Sigmoid colon (tissue), 7 donors: ENCODE data around the gene AP2A1. TPM values are rescaled to one million over a fixed set of nuclear protein-coding genes. Genes with fewer than 3 reads are reported as not detected.

ENCODE experiments used
- DNase-seq: peaks from one replicate; pipeline ENCODE4 v3.0.0-alpha.2; 2019
- H3K27ac ChIP-seq, 4 donors: fragments of 200-600 bp; sonication (generic); one replicate each; pipeline ENCODE4 v1.5.1; 2016 to 2019; ENCODE audit warnings: mild to moderate bottlenecking in 1 of 4
- H3K27me3 ChIP-seq, 3 donors: fragments of 200-600 bp; sonication (generic); one replicate each; pipeline ENCODE4 v1.5.1; 2019; ENCODE audit warnings: mild to moderate bottlenecking in 1 of 3
- H3K36me3 ChIP-seq, 4 donors: fragments of 200-600 bp; sonication (generic); one replicate each; pipeline ENCODE4 v1.5.1; 2016 to 2019
- H3K4me1 ChIP-seq, 4 donors: fragments of 200-600 bp; sonication (generic); one replicate each; pipeline ENCODE4 v1.5.1; 2017 to 2019
- H3K4me3 ChIP-seq, 4 donors: fragments of 200-600 bp; sonication (generic); one replicate each; pipeline ENCODE4 v1.5.1; 2017 to 2019; ENCODE audit warnings: mild to moderate bottlenecking in 2 of 4, moderate library complexity in 1 of 4
- H3K9me3 ChIP-seq, 4 donors: fragments of 200-600 bp in 3 of 4; sonication (generic) in 3 of 4; one replicate each; pipeline versions ENCODE4 v1.5.1 to v1.6.1; 2013 to 2019
- EP300 ChIP-seq, 4 donors: sonication (generic); formaldehyde crosslinking; IDR thresholded peaks; one replicate each; pipeline ENCODE4 v1.6.1; 2017; ENCODE audit warnings: antibody characterized with exemption in 4 of 4
- POLR2A ChIP-seq, 2 donors: fragments of 450-650 bp; IDR thresholded peaks; one replicate each; pipeline ENCODE4 v1.6.1; 2016; ENCODE audit warnings: antibody characterized with exemption in 2 of 2, mild to moderate bottlenecking in 2 of 2, moderate library complexity in 2 of 2
- POLR2AphosphoS5 ChIP-seq, 4 donors: sonication (generic); formaldehyde crosslinking; IDR thresholded peaks; one replicate each; pipeline ENCODE4 v1.6.1; 2017; ENCODE audit warnings: antibody characterized with exemption in 4 of 4
- WGBS, 2 donors: extraction: QIAGEN DNeasy Blood & Tissue Kit; methylation state at CpG; one replicate each; pipeline ENCODE4 v1.1.7; 2013; 5-methylcytosine and 5-hydroxymethylcytosine counted together
- intact Hi-C: fragments of 100-400 bp; cut with DNase I; formaldehyde crosslinking; loops from one replicate; pipeline ENCODE4 v1.15.1; 2023
- polyA plus RNA-seq, 3 donors: library from polyadenylated mRNA; stranded (reverse); fragments of 200-250 nt; gene quantifications; one replicate each; pipeline ENCODE4 v1.2.3, GENCODE V29; 2013
- total RNA-seq, 4 donors: library from RNA; depleted of rRNA; stranded (reverse); fragments of >200 nt; gene quantifications; one replicate each; pipeline ENCODE4 v1.1.0, GENCODE V29; 2016
- TF ChIP-seq, protein P1 (sequence below), 4 experiments: fragments of 450-650 bp in 3 of 4; fragments of 200-600 bp in 1 of 4; IDR thresholded peaks; one replicate each; pipeline ENCODE4 v1.5.1; 2016 to 2019; ENCODE audit warnings: antibody characterized with exemption in 4 of 4, mild to moderate bottlenecking in 3 of 4, moderate library complexity in 2 of 4
- donor health status: healthy with polysubstance abuse.
- donor health status: Bipolar disorder and iron deficiency.
- donor health status: healthy.

Gene AP2A1
- total and polyA plus RNA-seq, 7 donors = 33.0 to 81.1 (median 50.7) TPM

DNA sequence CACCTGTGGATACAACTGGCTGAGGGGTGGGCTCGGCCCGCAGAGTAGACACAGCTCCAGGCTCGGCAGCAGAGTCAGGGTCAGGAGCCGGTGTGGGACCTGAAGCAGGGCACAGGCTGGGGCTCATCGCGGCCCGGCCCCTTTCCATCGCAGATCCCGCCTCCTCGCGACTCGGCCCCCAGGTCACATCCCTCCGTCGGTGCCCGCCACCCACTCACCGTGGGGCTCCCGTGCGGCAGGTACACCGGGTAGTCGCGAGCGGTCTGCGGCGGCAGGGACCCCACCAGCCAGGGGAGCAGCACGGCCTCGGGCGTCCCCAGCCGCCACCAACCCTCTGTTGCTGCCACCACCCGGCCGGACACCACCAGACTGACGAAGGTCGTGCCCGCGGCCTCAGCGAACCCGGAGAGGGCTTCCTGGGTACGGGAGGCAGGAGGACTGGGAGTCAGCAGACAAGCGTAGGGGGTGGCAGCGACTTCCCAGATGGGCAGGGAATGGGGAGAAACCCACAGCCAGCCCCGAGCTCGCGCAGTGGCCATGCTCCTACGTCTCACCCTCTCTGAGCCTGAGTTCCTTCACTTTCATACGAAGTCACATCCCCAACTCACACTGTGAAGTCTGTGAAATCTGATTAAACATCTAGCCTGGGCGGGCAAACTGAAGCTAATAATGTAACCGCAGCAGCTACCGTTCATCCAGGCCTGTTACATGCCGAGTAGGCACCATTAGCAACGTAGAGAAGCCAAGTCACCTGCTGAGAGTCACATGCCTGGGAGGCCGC lies 42.5 kb downstream of the AP2A1 start:
- peaks cover 0 to 33% (median 24%) of the 10 kb centered on the region in 4 donors for H3K4me1 ChIP-seq
- peaks cover 0 to 32% (median 0%) of the 10 kb centered on the region in 4 donors for H3K36me3 ChIP-seq
- H3K27ac ChIP-seq = peak overlapping the region; percentile 79 to 85 (median 83)
- TF ChIP-seq POLR2AphosphoS5 (IDR thresholded peaks at IDR 0.05) (peak in 1 of 4 donors; percentile 29), POLR2A (IDR thresholded peaks at IDR 0.05) (no peak)
- intact Hi-C loops = no loop called here
- H3K4me3 ChIP-seq = peak overlapping the region; percentile 51 to 69 (median 66)
- no peaks in the 10 kb centered on the region for H3K27me3 ChIP-seq
- DNase-seq = peak; percentile 84
- no peaks in the 10 kb centered on the region for H3K9me3 ChIP-seq
- WGBS, 2 donors = 12 to 13% methylated on average over 50 of the region's 50 CpGs

- H3K9me3 ChIP-seq = no peaks in the 10 kb centered on the region
- no peak for DNase-seq
- peak overlapping the region; percentile 79 to 85 (median 83) for H3K27ac ChIP-seq
- peaks cover 0 to 33% (median 24%) of the 10 kb centered on the region in 4 donors for H3K4me1 ChIP-seq
- TF ChIP-seq, protein P1, sequence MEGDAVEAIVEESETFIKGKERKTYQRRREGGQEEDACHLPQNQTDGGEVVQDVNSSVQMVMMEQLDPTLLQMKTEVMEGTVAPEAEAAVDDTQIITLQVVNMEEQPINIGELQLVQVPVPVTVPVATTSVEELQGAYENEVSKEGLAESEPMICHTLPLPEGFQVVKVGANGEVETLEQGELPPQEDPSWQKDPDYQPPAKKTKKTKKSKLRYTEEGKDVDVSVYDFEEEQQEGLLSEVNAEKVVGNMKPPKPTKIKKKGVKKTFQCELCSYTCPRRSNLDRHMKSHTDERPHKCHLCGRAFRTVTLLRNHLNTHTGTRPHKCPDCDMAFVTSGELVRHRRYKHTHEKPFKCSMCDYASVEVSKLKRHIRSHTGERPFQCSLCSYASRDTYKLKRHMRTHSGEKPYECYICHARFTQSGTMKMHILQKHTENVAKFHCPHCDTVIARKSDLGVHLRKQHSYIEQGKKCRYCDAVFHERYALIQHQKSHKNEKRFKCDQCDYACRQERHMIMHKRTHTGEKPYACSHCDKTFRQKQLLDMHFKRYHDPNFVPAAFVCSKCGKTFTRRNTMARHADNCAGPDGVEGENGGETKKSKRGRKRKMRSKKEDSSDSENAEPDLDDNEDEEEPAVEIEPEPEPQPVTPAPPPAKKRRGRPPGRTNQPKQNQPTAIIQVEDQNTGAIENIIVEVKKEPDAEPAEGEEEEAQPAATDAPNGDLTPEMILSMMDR (IDR thresholded peaks at IDR 0.05) = no peak
- no peaks in the 10 kb centered on the region for H3K27me3 ChIP-seq
- intact Hi-C loops = no loop called here
- WGBS, 2 donors = 93 to 95% methylated on average over 5 of the region's 5 CpGs
- H3K36me3 ChIP-seq = peaks cover 0 to 27% (median 0%) of the 10 kb centered on the region in 4 donors
- H3K4me3 ChIP-seq = peak overlapping the region; percentile 51 to 69 (median 66)
Observed at GRCh38 chr19:49809941-49810389, 43.2 kb downstream of the AP2A1 start.

DNA sequence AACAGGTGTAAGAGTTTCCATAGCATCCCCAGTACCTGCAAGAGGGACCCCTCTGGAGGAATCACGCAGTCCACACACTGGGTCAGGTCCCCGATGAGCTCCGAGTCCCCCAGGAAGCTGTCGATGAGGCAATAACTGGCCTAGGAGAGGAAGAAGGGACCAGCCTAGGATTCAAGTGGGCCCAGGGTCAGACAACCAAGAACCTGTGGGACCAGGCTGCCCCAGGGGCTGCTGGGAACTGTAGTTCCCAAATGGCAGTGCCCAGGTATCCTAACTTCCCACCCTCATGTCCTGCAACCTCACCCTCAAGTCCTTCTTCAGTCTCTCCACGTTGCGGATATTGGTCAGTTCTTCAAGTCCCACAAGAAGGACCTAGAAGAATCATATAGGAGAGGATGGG lies 44.5 kb downstream of the AP2A1 start:
- 93 to 95% methylated on average over 6 of the region's 6 CpGs for WGBS, 2 donors
- intact Hi-C loops = no loop called here
- H3K4me1 ChIP-seq = peaks cover 0 to 33% (median 24%) of the 10 kb centered on the region in 4 donors

DNA sequence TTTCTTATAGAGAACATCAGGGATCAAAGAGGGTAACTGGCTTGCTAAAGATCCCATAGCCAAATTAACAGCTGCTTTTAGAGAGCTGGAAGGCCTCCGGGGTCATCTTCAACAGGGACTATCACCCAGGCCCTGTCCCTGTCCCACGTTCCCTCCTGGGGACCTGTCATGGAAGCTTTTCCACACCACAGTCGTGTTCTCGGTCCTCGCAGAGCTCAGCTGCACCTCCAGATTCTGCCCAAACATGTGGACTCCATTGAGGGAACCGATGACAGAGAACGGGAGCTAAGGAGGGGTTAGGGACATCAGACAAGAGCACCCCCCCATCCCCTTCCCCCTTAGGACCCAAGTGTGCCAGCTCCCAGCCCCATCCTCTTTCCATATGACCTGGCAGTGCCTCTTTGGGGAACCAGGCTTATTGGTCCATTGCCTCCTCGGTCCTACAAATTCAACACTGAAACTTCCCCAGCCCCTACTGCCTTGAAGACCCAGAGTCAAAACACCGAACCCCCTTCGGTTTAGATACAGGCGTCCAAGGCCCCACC lies 45.7 kb downstream of the AP2A1 start:
- Histone ChIP-seq H3K4me3 (peak overlapping the region; percentile 39 to 72 (median 57)), H3K36me3 (peaks cover 0 to 3% (median 0%) of the 10 kb centered on the region in 4 donors), H3K4me1 (peaks cover 0 to 38% (median 32%) of the 10 kb centered on the region in 4 donors), H3K27me3 (no peaks in the 10 kb centered on the region), H3K9me3 (no peaks in the 10 kb centered on the region), H3K27ac (peak overlapping the region; percentile 84 to 91 (median 86))
- no peak for DNase-seq
- WGBS, 2 donors = 52 to 59% methylated on average over 11 of the region's 11 CpGs
- intact Hi-C loops = loop anchor here (2.0 kb wide), 2 partner anchors 46 to 64 kb away; partner anchors contain the start of genes AKT1S1, AP2A1 and TBC1D17
- no peak for TF ChIP-seq EP300 (IDR thresholded peaks at IDR 0.05)

More for the DNA sequence above, 44.5 kb downstream of the AP2A1 start:
- Histone ChIP-seq H3K36me3 (peaks cover 0 to 14% (median 0%) of the 10 kb centered on the region in 4 donors), H3K9me3 (no peaks in the 10 kb centered on the region), H3K27me3 (no peaks in the 10 kb centered on the region), H3K27ac (no peak overlapping the region), H3K4me3 (no peak overlapping the region)
- TF ChIP-seq POLR2A (IDR thresholded peaks at IDR 0.05) (no peak), EP300 (IDR thresholded peaks at IDR 0.05) (no peak)
- no peak for DNase-seq

DNA sequence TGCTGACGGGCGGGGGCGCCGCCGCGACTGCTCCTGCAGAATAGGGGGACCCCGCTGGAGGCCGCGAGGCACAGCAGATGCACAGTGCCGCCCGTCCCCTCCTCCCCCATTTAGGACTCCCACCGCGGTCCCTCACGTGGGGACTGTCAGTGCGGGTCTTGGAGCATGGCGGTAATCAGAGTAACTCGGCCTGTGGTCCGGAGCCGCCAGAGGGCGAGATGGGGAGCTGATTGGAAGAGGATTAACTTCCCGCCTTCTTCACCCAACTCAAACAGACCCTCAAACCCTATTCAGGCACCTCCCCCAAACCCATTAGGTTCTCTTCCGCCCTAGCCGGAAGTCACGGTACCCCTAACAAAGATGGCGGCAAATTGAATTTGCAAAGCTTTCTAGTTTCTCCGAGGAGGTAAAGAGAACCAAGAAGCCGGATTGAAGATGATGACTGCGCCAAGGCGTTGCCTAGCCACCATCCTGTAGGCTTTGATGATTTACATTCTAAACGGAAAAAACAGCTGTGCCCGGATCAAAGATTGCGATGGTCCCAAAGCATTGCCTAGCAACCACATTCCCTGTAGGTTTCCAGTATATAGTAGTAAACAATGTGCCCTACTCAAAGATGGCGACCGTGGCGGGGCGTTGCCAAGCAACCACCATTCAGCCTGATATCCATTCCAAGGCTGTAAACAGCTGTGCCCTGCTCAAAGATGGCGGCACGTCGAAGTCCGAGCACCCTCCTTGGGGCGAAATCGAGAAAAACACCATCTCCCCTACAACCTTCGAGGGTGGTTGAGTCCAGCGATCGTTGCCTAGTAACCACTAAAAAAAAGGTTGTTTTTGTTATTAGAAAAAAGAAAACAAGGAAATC lies 46.4 kb downstream of the AP2A1 start, which contains the start of gene FUZ:
Gene FUZ (minus strand): TSS at position 296 of the 865 bp plus-strand sequence. CDS start 186 bp downstream, at position 110.
- no peaks in the 10 kb centered on the region for H3K36me3 ChIP-seq
- peak within 1 kb of the TSS; percentile 39 to 72 (median 57) for H3K4me3 ChIP-seq
- no peaks in the 10 kb centered on the region for H3K9me3 ChIP-seq
- WGBS, 2 donors = 1 to 3% methylated on average over 45 of the region's 45 CpGs
- H3K27me3 ChIP-seq = no peaks in the 10 kb centered on the region
- peak within 1 kb of the TSS; percentile 84 to 91 (median 86) for H3K27ac ChIP-seq
- intact Hi-C loops = loop anchor here (2.0 kb wide), 2 partner anchors 46 to 64 kb away; partner anchors contain the start of genes AKT1S1, AP2A1 and TBC1D17
- TF ChIP-seq EP300 (IDR thresholded peaks at IDR 0.05) = no peak
- TF ChIP-seq, protein P1 (IDR thresholded peaks at IDR 0.05) = peak in 2 of 4 experiments; percentile 7 to 38
- peak in 3 of 4 donors; percentile 57 to 69 (median 62) for TF ChIP-seq POLR2AphosphoS5 (IDR thresholded peaks at IDR 0.05)
- no peak for TF ChIP-seq POLR2A (IDR thresholded peaks at IDR 0.05)
- DNase-seq = peak; percentile 99
- peaks cover 0 to 35% (median 32%) of the 10 kb centered on the region in 4 donors for H3K4me1 ChIP-seq
